Astrocyte of the spinal cord (primary cell): ENCODE measurements around the gene KCTD20.

Experiments used
- DNase-seq: peaks from one replicate; pipeline ENCODE4 v3.0.0; 2011; ENCODE audit warnings: low read depth, low spot score
- H3K4me3 ChIP-seq: 2 replicates; pipeline ENCODE4 v1.5.1; 2011; ENCODE audit warnings: low read depth, mild to moderate bottlenecking, low read length, moderate library complexity
- in situ Hi-C: cut with HindIII; loops from 2 replicates; pipeline ENCODE4 v1.10.0; 2017; ENCODE audit warnings: low sequenced_read_pairs
- TF ChIP-seq, protein P1 (sequence below): IDR thresholded peaks from 2 replicates; pipeline ENCODE4 v1.5.1; 2012; ENCODE audit warnings: low read depth, mild to moderate bottlenecking, low read length, inconsistent platforms

KCTD20 gene

GRCh38 chr6:36508532-36508931 is 65.7 kb downstream of the KCTD20 start:
- H3K4me3 ChIP-seq: no peak overlapping the region
- no peak for DNase-seq
- TF ChIP-seq, protein P1, sequence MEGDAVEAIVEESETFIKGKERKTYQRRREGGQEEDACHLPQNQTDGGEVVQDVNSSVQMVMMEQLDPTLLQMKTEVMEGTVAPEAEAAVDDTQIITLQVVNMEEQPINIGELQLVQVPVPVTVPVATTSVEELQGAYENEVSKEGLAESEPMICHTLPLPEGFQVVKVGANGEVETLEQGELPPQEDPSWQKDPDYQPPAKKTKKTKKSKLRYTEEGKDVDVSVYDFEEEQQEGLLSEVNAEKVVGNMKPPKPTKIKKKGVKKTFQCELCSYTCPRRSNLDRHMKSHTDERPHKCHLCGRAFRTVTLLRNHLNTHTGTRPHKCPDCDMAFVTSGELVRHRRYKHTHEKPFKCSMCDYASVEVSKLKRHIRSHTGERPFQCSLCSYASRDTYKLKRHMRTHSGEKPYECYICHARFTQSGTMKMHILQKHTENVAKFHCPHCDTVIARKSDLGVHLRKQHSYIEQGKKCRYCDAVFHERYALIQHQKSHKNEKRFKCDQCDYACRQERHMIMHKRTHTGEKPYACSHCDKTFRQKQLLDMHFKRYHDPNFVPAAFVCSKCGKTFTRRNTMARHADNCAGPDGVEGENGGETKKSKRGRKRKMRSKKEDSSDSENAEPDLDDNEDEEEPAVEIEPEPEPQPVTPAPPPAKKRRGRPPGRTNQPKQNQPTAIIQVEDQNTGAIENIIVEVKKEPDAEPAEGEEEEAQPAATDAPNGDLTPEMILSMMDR: no peak
- in situ Hi-C loops: no loop called here

- no peak for DNase-seq
- in situ Hi-C loops: no loop called here
- TF ChIP-seq, protein P1: no peak
- H3K4me3 ChIP-seq: no peak overlapping the region
Observed at GRCh38 chr6:36510365-36510764, 67.6 kb downstream of the KCTD20 start.

DNA sequence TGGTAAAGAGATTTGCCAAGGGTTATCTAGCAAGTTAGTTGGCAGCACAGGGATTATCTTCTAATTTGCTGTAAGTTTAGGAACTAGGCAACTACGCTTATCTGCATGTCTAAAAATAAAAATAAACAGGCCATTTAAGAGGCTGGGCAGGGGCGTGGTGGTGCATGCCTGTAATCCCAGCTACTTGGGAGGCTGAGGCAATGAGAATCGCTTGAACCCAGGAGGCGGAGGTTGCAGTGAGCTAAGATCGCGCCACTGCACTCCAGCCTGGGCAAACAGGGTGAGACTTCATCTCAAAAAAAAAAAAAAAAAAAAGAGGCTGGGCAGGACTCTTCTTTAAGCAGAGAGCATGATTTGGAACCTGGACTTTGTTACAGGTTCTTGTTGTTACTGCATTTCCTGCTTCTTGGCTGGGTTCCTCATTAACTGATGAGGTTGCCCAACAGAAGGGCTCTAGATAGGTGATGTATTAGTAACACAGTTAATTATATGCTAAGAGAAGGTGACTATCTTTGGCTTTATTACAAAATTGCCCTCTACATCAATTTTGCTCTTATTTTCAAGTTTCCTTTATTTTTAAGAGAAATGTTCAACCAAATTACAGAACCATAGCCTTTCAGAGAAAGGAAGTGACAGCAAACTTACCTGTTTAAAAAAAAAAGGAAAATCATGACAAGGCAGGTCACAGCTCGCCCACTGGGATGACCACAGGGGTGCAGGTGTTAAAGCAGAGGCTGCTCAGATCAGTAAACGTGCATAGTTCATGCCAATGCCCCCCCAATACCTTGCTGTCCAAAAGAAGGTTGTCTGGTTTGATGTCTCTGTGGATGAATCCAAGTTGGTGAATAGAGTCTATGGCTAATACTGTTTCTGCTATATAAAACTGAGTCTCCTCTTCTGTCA is 72.0 kb downstream of the KCTD20 start:
- no peak for DNase-seq
- in situ Hi-C loops: no loop called here
- TF ChIP-seq, protein P1: no peak
- H3K4me3 ChIP-seq: no peak overlapping the region

GRCh38 chr6:36515844-36516243 is 73.0 kb downstream of the KCTD20 start:
- in situ Hi-C loops: no loop called here
- DNase-seq: no peak
- TF ChIP-seq, protein P1: no peak
- no peak overlapping the region for H3K4me3 ChIP-seq

DNA sequence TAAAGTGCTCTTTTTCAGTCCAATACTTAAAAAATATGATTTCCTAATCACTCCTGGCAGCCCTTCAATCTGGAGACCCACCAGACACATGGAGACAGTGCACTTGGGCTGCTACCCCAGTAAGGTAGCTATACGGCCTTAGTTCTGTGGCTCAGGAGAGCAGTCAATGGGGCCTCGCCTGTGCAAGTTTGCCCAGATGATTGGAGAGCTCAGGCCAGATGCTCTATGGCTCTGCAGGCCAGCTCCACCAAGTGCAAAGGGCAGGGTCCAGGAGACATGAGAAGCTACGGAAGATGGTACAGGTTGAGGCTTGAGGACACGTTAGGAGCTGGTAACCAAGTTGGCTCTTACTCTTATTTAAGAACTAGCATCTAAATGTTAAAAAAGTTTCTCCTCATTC is 73.8 kb downstream of the KCTD20 start:
- in situ Hi-C loops: no loop called here
- TF ChIP-seq, protein P1: no peak
- no peak for DNase-seq
- no peak overlapping the region for H3K4me3 ChIP-seq

- in situ Hi-C loops: no loop called here
- no peak for DNase-seq
- no peak overlapping the region for H3K4me3 ChIP-seq
- TF ChIP-seq, protein P1: no peak
Observed at GRCh38 chr6:36516988-36517387, 74.2 kb downstream of the KCTD20 start.
